Stimulated activated CD4-positive, alpha-beta T cell treated with anti-CD3 and anti-CD28 coated beads, Interleukin-1b, Interleukin-23, amount 100 ng/mL, for 1 hour (primary cell): Measurements from ENCODE around the gene TRIM16.
"Not testable (repeated sequence)": the region's sequence is repeated elsewhere in the genome, so short reads cannot be mapped to it uniquely, and the experiment has no call there.

ENCODE experiments used
- DNase-seq, 2 donors: peaks; one replicate each; pipeline ENCODE4 v3.0.0-alpha.2; 2020; ENCODE audit warnings: low read depth in 2 of 2

Gene TRIM16

GRCh38 chr17:15616828-15617227, 67.3 kb downstream of the TRIM16 start:
- DNase-seq = not testable (repeated sequence)

- not testable (repeated sequence) for DNase-seq
Observed at GRCh38 chr17:15615850-15616249, 68.3 kb downstream of the TRIM16 start.

GRCh38 chr17:15613111-15613510, 71.0 kb downstream of the TRIM16 start:
- DNase-seq = not testable (repeated sequence)

GRCh38 chr17:15592960-15593359, 91.2 kb downstream of the TRIM16 start:
- DNase-seq = not testable (repeated sequence)

GRCh38 chr17:15591986-15592385, 92.1 kb downstream of the TRIM16 start:
- DNase-seq = not testable (repeated sequence)

- not testable (repeated sequence) for DNase-seq
Observed at GRCh38 chr17:15590844-15591243, 93.3 kb downstream of the TRIM16 start.

- not testable (repeated sequence) for DNase-seq
Observed at GRCh38 chr17:15589544-15590536, 94.3 kb downstream of the TRIM16 start.

- DNase-seq = not testable (repeated sequence)
Observed at GRCh38 chr17:15588017-15588416, 96.1 kb downstream of the TRIM16 start.

- DNase-seq = not testable (repeated sequence)
Observed at GRCh38 chr17:15583313-15583712, 100.8 kb downstream of the TRIM16 start.

GRCh38 chr17:15581462-15581861, 102.6 kb downstream of the TRIM16 start:
- DNase-seq = not testable (repeated sequence)
